Immature natural killer cell (primary cell): ENCODE results near the gene ERGIC2. TPM values are rescaled to one million over a fixed set of nuclear protein-coding genes. Genes with fewer than 3 reads are reported as not detected.
"Not testable (repeated sequence)": the region's sequence is repeated elsewhere in the genome, so short reads cannot be mapped to it uniquely, and the experiment has no call there.

Experiments used
- DNase-seq, 3 donors: peaks; one replicate each; pipeline ENCODE4 v3.0.0; 2022; ENCODE audit warnings: mixed read lengths in 1 of 3
- H3K27ac Mint-ChIP-seq, 6 donors: one replicate each; pipeline ENCODE4 v1.8.0; 2020; ENCODE audit warnings: mixed read lengths in 6 of 6, mild to moderate bottlenecking in 5 of 6, inconsistent platforms in 4 of 6, moderate library complexity in 3 of 6
- H3K27me3 Mint-ChIP-seq, 3 donors: one replicate each; pipeline ENCODE4 v1.8.0; 2020 to 2021; ENCODE audit warnings: low read depth in 3 of 3, mild to moderate bottlenecking in 3 of 3, mixed read lengths in 3 of 3, moderate library complexity in 3 of 3, inconsistent platforms in 1 of 3
- H3K36me3 Mint-ChIP-seq, 3 donors: one replicate each; pipeline ENCODE4 v1.8.0; 2020; ENCODE audit warnings: mixed read lengths in 3 of 3, inconsistent platforms in 2 of 3, mild to moderate bottlenecking in 2 of 3
- H3K4me1 Mint-ChIP-seq, 2 donors: one replicate each; pipeline ENCODE4 v1.8.0; 2020; ENCODE audit warnings: inconsistent platforms in 2 of 2, mild to moderate bottlenecking in 2 of 2, mixed read lengths in 2 of 2, moderate library complexity in 1 of 2
- H3K4me3 Mint-ChIP-seq, 5 donors: one replicate each; pipeline ENCODE4 v1.8.0; 2020; ENCODE audit warnings: mild to moderate bottlenecking in 5 of 5, mixed read lengths in 5 of 5, inconsistent platforms in 3 of 5, moderate library complexity in 3 of 5
- H3K9me3 Mint-ChIP-seq, 6 donors: one replicate each; pipeline ENCODE4 v1.8.0; 2020; ENCODE audit warnings: mild to moderate bottlenecking in 6 of 6, mixed read lengths in 6 of 6, inconsistent platforms in 4 of 6, moderate library complexity in 3 of 6
- polyA plus RNA-seq, 3 donors: library from polyadenylated mRNA; unstranded; fragments of 300-500 nt; fragmentation: Illumina TruSeq; gene quantifications; one replicate each; pipeline ENCODE4 v1.2.3, GENCODE V29; 2021

The ERGIC2 gene
- polyA plus RNA-seq, 3 donors from 2014 or later = 37.5 to 71.3 (median 40.2) TPM

GRCh38 chr12:29306682-29307081 is 74.3 kb downstream of the ERGIC2 start:
- no peaks in the 10 kb centered on the region for H3K4me1 Mint-ChIP-seq
- no peak overlapping the region for H3K4me3 Mint-ChIP-seq
- H3K36me3 Mint-ChIP-seq = no peaks in the 10 kb centered on the region
- H3K27ac Mint-ChIP-seq = no peak overlapping the region
- H3K27me3 Mint-ChIP-seq = no peaks in the 10 kb centered on the region
- no peaks in the 10 kb centered on the region for H3K9me3 Mint-ChIP-seq
- no peak for DNase-seq

- no peak for DNase-seq
- Mint-ChIP-seq H3K27ac (no peak overlapping the region), H3K36me3 (no peaks in the 10 kb centered on the region), H3K4me1 (no peaks in the 10 kb centered on the region), H3K4me3 (no peak overlapping the region), H3K9me3 (no peaks in the 10 kb centered on the region), H3K27me3 (no peaks in the 10 kb centered on the region)
Measured at GRCh38 chr12:29306266-29306665, 74.7 kb downstream of the ERGIC2 start.

- H3K27me3 Mint-ChIP-seq = peaks cover 0 to 5% (median 0%) of the 10 kb centered on the region in 3 donors
- no peaks in the 10 kb centered on the region for H3K9me3 Mint-ChIP-seq
- no peak overlapping the region for H3K4me3 Mint-ChIP-seq
- H3K27ac Mint-ChIP-seq = no peak overlapping the region
- no peaks in the 10 kb centered on the region for H3K4me1 Mint-ChIP-seq
- no peaks in the 10 kb centered on the region for H3K36me3 Mint-ChIP-seq
- DNase-seq = no peak
Measured at GRCh38 chr12:29304388-29304787, 76.6 kb downstream of the ERGIC2 start.

- Mint-ChIP-seq H3K4me3 (no peak overlapping the region), H3K4me1 (no peaks in the 10 kb centered on the region), H3K27me3 (peaks cover 0 to 5% (median 0%) of the 10 kb centered on the region in 3 donors), H3K36me3 (no peaks in the 10 kb centered on the region), H3K27ac (no peak overlapping the region), H3K9me3 (no peaks in the 10 kb centered on the region)
- DNase-seq = no peak
Measured at GRCh38 chr12:29301114-29301513, 79.9 kb downstream of the ERGIC2 start.

- Mint-ChIP-seq H3K4me1 (no peaks in the 10 kb centered on the region), H3K36me3 (no peaks in the 10 kb centered on the region), H3K27ac (no peak overlapping the region), H3K4me3 (no peak overlapping the region), H3K9me3 (no peaks in the 10 kb centered on the region), H3K27me3 (peaks cover 0 to 5% (median 0%) of the 10 kb centered on the region in 3 donors)
- no peak for DNase-seq
Measured at GRCh38 chr12:29299633-29300032, 81.3 kb downstream of the ERGIC2 start.

- H3K4me1 Mint-ChIP-seq = no peaks in the 10 kb centered on the region
- H3K36me3 Mint-ChIP-seq = peaks cover 0 to 5% (median 5%) of the 10 kb centered on the region in 3 donors
- H3K27ac Mint-ChIP-seq = no peak overlapping the region
- no peak overlapping the region for H3K4me3 Mint-ChIP-seq
- H3K27me3 Mint-ChIP-seq = no peaks in the 10 kb centered on the region
- DNase-seq = no peak
- H3K9me3 Mint-ChIP-seq = no peaks in the 10 kb centered on the region
Measured at GRCh38 chr12:29291226-29291625, 89.7 kb downstream of the ERGIC2 start.

GRCh38 chr12:29290475-29290874 is 90.5 kb downstream of the ERGIC2 start:
- H3K27ac Mint-ChIP-seq, H3K4me3 Mint-ChIP-seq, H3K36me3 Mint-ChIP-seq: not testable (repeated sequence)

GRCh38 chr12:29288031-29288430 is 92.9 kb downstream of the ERGIC2 start:
- H3K36me3 Mint-ChIP-seq = peaks cover 0 to 5% (median 5%) of the 10 kb centered on the region in 3 donors
- no peak overlapping the region for H3K4me3 Mint-ChIP-seq
- H3K27me3 Mint-ChIP-seq = no peaks in the 10 kb centered on the region
- no peak overlapping the region for H3K27ac Mint-ChIP-seq
- no peaks in the 10 kb centered on the region for H3K4me1 Mint-ChIP-seq
- DNase-seq = no peak
- H3K9me3 Mint-ChIP-seq = no peaks in the 10 kb centered on the region

More at GRCh38 chr12:29290475-29290874, 90.5 kb downstream of the ERGIC2 start:
- H3K9me3 Mint-ChIP-seq, H3K4me1 Mint-ChIP-seq, H3K27me3 Mint-ChIP-seq, DNase-seq: not testable (repeated sequence)

- no peak for DNase-seq
- no peaks in the 10 kb centered on the region for H3K9me3 Mint-ChIP-seq
Measured at GRCh38 chr12:29287622-29288021, 93.3 kb downstream of the ERGIC2 start.

More at GRCh38 chr12:29287622-29288021, 93.3 kb downstream of the ERGIC2 start:
- no peaks in the 10 kb centered on the region for H3K4me1 Mint-ChIP-seq
- H3K4me3 Mint-ChIP-seq = no peak overlapping the region
- peaks cover 0 to 5% (median 5%) of the 10 kb centered on the region in 3 donors for H3K36me3 Mint-ChIP-seq
- no peak overlapping the region for H3K27ac Mint-ChIP-seq
- H3K27me3 Mint-ChIP-seq = no peaks in the 10 kb centered on the region

Other genes starting within 250 kb of the ERGIC2 start
- 1 to 10 TPM in 2 of 3 donors, not detected in 1; 1.5 to 1.8 TPM for gene FAR2, start 231.9 kb downstream of the ERGIC2 start, polyA plus RNA-seq
- not detected for gene OVCH1, start 116.5 kb upstream of the ERGIC2 start, polyA plus RNA-seq